CD4-positive, alpha-beta T cell treated with Interleukin-17A for 4 hours (primary cell): ENCODE data around the gene F8.
"Not testable (repeated sequence)": the region's sequence is repeated elsewhere in the genome, so short reads cannot be mapped to it uniquely, and the experiment has no call there.

ENCODE experiments used
- DNase-seq: peaks from one replicate; pipeline ENCODE4 v3.0.0-alpha.2; 2020; ENCODE audit warnings: mixed read lengths

F8 gene

GRCh38 chrX:154855256-154855655 lies 167.3 kb downstream of the F8 start:
- no peak for DNase-seq

DNA sequence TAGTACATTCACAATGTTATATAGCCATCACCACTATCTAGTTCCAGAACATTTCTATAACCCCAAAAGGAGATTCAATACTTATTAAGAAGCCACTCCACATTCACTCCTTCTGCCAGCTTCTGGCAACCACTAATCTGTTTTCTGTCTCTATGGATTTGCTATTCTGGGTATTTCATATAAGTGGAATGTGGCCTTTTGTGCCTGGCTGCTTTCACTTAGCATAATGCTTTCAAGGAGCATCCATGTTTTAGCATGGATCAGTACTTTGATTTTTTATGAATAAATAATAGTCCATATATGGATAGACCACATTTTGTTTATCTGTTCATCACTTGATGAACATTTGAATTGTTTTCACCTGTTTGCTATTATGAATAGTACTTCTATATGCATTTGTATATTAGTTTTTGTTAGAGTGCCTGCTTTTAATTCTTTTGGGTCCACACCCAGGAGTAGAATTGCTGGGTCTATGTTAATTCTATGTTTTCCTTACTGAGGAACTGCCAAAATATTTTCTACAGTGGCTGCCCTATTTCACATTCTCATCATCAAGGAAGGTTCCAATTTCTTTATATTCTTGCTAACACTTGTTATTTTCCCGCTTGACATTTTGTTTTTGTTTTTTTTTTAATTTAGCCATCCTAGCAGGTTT lies 171.4 kb downstream of the F8 start:
- DNase-seq = no peak

GRCh38 chrX:154840856-154841255 lies 181.7 kb downstream of the F8 start:
- peak; percentile 20 for DNase-seq

GRCh38 chrX:154836163-154836562 lies 186.4 kb downstream of the F8 start:
- no peak for DNase-seq

GRCh38 chrX:154834562-154834961 lies 188.0 kb downstream of the F8 start, which contains the start of gene SMIM9:
Gene SMIM9, minus strand, starts transcription at chrX:154834662. Its CDS starts 3,806 bp downstream, at chrX:154830856.
- DNase-seq = no peak

GRCh38 chrX:154833746-154834274 lies 188.7 kb downstream of the F8 start:
- no peak for DNase-seq

DNA sequence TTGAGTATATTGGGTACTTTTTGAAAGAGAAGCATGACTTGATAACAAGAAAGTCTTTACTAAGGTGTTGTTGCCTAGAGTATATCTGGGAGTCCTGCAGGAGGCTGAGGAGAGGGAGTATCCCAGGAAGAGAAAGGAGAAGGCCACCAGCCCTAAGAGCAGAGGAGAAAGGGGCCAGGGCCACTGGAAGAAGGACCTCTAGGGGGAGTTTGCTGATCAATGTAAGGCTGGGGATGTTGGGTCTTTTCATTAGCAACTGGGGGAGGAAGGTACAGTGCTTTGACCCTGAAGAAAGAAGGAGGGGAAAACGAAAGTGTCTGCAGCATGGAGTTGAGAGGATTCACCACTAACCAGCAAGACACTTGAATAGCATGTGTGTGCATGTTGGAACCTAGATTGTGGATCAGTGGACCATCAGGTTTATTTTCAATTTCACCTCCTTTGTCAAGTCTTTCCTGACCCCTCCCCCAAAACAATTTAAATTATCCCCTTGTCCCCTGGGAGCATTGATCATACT lies 192.5 kb downstream of the F8 start:
- DNase-seq = no peak

DNA sequence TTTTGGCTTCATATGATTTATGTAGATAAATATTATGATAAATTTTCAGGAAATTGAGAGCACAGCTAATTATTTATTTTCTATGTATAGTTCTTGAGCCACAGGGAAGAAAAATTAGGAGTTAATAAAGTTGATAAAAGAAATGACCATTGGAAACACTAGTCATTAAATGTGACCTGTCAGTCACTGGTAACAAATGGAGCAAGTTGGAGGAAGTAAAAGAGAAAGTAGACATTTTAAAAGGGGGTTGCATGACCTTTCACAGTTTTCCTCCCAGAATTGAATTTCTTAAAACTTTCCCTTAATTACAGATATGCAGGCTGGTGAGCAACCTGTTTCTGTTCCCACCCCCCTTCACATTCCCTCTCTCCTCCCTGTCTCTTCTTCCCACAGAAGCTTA lies 193.4 kb downstream of the F8 start:
- DNase-seq = no peak

DNA sequence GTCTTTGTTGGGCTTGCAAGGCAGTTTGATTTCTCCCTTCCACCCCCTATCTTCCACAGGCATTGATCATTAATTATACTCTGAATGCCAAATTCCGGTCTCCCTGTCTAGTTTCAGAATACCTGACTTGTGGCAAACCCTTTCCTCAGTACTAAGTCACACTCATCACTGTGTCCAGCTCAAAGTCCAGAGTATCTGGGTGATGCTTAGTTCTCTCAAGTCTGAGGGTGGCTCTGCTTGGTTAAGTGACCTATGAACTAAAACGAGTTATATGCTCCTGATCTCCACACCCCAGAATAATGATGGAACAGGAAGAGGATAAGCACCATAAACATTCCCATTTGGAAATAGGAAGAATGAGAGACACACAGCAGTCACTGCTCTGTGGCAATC lies 194.5 kb downstream of the F8 start:
- no peak for DNase-seq

- DNase-seq = no peak
Observed at GRCh38 chrX:154827194-154828015, 195.1 kb downstream of the F8 start.

- DNase-seq = not testable (repeated sequence)
Observed at GRCh38 chrX:154825586-154825985, 196.9 kb downstream of the F8 start.

GRCh38 chrX:154824638-154825037 lies 197.9 kb downstream of the F8 start:
- no peak for DNase-seq

- DNase-seq = no peak
Observed at GRCh38 chrX:154822029-154822428, 200.5 kb downstream of the F8 start.

GRCh38 chrX:154821523-154821922 lies 201.0 kb downstream of the F8 start:
- no peak for DNase-seq

- DNase-seq = no peak
Observed at GRCh38 chrX:154819771-154820341, 202.7 kb downstream of the F8 start.

- DNase-seq = no peak
Observed at GRCh38 chrX:154818916-154819770, 203.4 kb downstream of the F8 start.

GRCh38 chrX:154817048-154817618 lies 205.4 kb downstream of the F8 start:
- not testable (repeated sequence) for DNase-seq

- DNase-seq = not testable (repeated sequence)
Observed at GRCh38 chrX:154816326-154816898, 206.1 kb downstream of the F8 start.

DNA sequence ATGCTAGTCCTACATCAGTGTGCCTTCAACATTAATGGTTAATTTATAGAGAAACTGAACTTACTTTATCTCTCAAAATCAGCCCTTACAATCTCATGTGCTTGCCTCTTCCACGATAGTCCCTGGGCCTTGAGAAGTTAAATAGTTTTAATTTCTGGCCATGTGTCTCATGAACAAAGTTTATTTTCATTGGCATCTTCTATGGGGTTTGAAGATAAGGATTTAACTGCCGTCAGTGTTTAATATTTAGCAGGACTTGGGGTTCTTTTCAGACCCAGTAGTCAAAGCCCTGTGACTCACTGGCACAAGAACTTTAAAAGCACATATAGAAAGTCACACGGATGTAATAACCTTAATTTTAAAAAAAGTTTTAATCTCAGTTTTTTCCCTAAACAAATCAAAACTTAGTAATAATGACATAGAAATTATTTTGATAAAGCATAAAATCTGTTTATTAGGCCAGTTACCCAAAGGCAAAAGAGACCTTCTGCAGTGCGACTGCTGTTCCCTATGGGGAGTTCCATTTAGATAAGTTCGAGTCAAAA lies 207.2 kb downstream of the F8 start:
- no peak for DNase-seq

DNA sequence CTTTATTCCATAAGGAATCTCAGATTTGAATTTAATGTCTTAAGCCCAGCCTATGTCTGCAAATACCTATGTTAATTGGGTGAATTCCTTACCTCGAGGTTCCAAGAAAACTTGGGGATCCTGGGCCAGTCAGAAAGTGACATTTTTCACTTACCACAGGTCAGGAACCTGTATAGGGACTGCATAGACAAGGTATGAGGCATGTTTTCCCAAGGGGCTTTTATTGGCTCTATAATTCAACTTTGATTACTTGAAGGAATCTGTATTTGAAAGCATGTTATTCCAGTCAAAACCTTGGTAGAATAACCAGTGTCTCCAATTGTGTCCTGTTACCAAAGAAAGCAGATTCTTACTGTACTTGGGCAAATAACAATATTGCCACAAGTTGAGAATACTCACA lies 208.7 kb downstream of the F8 start:
- no peak for DNase-seq

DNA sequence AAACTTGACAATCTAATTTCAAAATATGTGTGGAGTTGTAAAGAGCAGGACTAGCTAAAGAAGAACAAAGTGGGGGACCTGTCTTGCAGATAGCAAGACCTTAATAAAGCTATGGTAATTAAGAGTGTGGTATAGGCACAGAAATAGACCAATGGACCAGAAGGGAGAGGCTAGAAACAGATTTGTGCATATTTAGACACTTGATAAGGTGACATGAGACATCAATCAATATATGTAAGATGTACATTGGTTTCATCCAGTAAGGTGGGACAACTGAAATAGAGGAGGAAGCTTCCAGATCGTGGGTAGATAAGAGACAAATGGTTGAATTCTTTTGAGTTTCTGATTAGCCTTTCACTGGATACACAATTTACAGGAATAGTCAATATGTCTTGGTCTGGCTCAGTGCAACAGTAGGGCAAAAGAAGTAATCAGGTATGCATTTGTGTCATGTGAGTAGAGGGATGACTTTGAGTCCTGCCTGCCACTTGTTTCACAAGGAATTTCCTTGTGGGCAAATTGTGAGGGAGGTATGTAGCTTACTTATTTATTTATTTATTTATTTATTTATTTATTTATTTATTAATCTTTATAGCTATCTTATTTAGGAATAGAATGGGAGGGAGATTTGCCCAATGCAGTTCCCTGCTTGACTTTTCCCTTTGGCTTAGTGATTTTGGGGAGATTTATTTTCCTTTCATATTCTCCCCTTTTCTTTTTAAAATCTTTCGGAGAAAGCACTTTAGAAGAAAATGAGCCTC lies 210.0 kb downstream of the F8 start:
- DNase-seq = no peak
